H1 (cell line): ENCODE data around the gene CLPTM1L.
"Not testable (repeated sequence)": the region's sequence is repeated elsewhere in the genome, so short reads cannot be mapped to it uniquely, and the experiment has no call there.

Experiments used
- ATF2 ChIP-seq: IDR thresholded peaks from 2 replicates; pipeline ENCODE4 v1.6.1; 2012; ENCODE audit warnings: low read length, inconsistent platforms
- CTCF ChIP-seq, 3 experiments: IDR thresholded peaks; 1 replicate in 2 of 3; 2 replicates in 1 of 3; pipeline versions ENCODE4 v1.5.1 to v1.6.1; 2011; ENCODE audit warnings: low read length in 3 of 3, mild to moderate bottlenecking in 3 of 3, inconsistent platforms in 2 of 3, low read depth in 1 of 3, moderate library complexity in 1 of 3; ENCODE audit not compliant: insufficient read depth in 1 of 3; ENCODE audit errors: control extremely low read depth in 1 of 3
- EZH2 ChIP-seq: fragments of 200-600 bp; sonication (generic); IDR thresholded peaks from 2 replicates; pipeline ENCODE4 v1.7.1; 2012; ENCODE audit warnings: low read depth, mild to moderate bottlenecking, moderate library complexity, low read length, inconsistent platforms; ENCODE audit not compliant: severe bottlenecking
- JUND ChIP-seq: IDR thresholded peaks from 2 replicates; pipeline ENCODE4 v1.6.1; 2011; ENCODE audit warnings: mild to moderate bottlenecking, improper control_type of control experiment, low read length
- POLR2A ChIP-seq, 2 experiments: IDR thresholded peaks; 1 replicate in 1 of 2; 2 replicates in 1 of 2; pipeline ENCODE4 v1.6.1; 2011; ENCODE audit warnings: low read depth in 2 of 2, low read length in 2 of 2, mild to moderate bottlenecking in 2 of 2; ENCODE audit errors: control extremely low read depth in 1 of 2
- RFX5 ChIP-seq: IDR thresholded peaks from 2 replicates; pipeline ENCODE4 v1.6.1; 2011; ENCODE audit warnings: low read depth, low read length, improper control_type of control experiment, borderline replicate concordance
- SUZ12 ChIP-seq: fragments of 200-600 bp; sonication (generic); IDR thresholded peaks from 2 replicates; pipeline ENCODE4 v1.6.1; 2012; ENCODE audit warnings: mild to moderate bottlenecking, inconsistent platforms, low read length, moderate library complexity, mixed read lengths

- not testable (repeated sequence) for TF ChIP-seq CTCF (IDR thresholded peaks at IDR 0.05; ENCODE audit: control extremely low read depth in 1 of 3, insufficient read depth in 1 of 3, low read depth in 1 of 3, low read length in 3 of 3); POLR2A (IDR thresholded peaks at IDR 0.05; ENCODE audit: control extremely low read depth in 1 of 2, low read depth in 2 of 2, low read length in 2 of 2); ATF2; RFX5; SUZ12; EZH2; JUND
Measured at GRCh38 chr5:1371972-1372342, 27.1 kb upstream of the CLPTM1L start.
